NCI-H524 (cell line): ENCODE measurements around the gene HIC1.

Source experiments
- DNase-seq, 2 experiments: peaks; one replicate each; lab custom pipeline; 2025; lab: John Stamatoyannopoulos, UW

Gene HIC1

DNA sequence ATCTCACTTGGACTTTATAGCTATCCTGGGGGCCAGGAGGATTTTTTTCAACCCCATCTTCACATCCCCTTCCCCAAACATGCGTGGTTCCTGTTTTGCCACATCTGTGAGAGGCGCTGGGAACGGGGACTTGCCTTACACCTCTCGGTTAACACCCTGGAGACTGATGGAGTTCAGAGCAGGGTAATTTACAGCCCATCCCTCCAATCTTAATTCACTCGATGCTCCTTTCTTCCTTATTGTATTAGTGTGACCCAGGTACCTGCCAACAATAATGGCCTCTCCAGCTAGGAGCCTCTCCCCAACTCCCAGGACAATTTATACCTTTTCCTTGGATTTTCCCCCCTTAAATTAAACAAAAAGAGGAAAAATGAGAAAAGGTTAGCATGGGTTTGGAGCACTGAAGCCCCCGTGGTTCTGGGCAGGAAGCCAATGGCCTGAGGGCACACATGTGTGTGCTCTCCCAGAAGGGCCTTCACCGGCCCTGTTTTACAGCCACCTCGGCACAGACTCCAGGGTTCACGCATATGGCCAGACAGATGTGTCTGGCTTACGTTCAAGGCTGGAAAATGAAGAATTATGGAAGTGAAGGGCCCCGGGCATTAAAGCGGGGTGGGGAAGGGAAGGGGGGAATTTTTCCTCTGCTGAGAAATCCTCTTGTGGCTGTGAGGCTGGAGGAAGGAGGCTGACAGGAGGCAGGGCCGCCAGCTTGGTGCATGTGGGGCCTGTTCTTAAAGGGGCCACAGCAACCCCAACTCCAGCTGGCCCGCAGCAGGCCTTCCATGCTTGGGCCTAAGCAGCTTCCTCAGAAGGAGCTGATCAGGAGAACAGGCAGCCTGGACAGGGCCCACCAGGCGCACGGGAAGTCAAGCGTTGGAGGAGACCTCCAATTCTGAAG is 21.4 kb downstream of the HIC1 start:
- peak; percentile 81 to 93 for DNase-seq

DNA sequence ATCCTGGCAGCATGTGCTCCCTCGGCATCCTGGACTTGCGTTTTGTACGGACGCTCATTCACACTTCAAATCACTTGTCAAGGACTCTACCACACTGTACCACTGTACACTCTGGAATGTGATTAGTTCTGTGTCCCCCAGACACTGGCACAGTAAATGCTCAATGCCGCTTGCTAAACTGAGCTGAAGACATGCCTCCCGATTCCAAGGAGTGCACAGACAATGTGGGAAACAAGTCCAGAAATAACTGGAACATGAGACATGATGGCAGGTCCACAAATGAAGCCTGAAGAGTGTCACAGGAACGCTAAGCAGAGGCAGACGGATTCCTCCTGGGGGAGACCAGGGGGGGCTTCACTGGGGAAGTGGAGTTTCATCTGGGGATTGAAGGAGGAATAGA is 22.1 kb downstream of the HIC1 start:
- DNase-seq, result peak in 1 of 2 experiments; percentile 37

DNA sequence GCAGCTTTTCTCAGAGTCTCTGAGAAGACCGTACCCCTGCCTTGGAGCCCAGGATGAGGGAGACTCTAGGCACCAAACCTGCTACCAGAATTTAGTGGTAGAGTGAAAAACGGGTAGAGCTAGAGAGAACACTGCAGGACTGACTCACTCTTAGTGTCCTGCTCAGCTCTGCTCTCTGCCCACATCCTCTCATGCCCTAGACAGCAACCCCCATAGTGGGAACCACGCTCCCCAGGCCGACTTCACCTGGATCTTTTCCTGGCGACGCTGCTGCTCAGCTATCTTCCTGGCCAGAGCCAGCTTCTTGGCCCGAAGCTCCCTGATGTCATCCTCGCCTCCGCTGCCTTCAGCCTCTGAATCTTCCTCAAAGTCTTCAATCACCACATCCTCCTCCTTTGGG is 26.7 kb downstream of the HIC1 start:
- DNase-seq, result no peak

DNA sequence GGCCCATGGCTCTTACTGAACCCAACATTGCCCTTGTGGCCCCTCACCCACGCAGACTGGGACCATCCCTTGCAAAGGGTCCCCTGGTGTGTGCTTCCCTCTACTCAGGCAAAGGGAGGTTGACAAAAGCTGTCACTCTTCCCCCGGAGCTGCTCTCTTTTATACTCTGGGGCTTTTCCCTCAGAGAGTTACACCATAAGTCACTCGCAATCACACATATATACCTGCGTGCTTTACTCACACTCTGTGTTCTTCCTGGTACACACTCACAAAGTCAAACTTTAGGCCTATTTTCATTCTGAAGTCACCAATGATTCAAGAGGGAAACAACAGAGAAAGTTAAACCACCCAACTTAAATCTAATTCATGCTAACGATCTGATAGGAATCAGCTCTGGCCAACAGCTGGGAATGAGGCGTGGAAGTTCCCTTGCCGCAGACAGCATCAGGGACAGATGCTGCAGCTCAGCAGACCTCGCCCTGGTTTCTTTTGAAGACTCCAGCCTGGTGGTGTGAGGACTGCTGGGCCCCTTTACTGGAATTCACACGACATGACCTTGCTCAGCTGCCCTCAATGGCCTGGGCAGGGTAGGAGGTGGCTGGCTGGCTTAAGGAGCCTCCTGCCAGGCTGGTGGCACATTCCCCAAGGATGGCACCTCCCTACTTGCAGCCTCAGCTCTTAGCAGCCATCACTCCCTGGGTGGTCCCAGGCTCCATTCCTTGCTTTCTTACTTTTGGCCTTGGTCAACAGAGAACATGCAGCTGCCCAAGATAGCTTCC is 27.3 kb downstream of the HIC1 start:
- DNase-seq, result no peak

DNA sequence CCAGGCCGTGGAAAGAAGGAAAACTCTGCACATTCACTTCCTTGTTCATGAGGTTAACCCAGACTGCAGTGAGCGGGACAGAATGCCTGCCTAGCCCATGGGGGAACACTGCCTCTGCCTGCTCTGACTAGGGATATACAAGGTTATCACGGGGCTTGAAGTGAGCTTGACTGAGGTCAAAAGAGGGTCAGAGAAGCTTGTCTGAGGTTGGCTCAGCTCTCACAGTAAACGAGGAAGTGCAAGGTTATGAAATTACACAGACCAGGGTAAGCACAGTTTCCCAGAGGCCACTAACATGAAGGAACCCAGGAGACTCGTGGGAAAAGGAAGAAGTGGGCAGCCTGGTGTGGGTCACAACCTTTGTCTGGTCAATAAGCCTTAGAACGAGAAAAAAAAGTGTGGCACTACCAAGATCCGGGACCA is 28.7 kb downstream of the HIC1 start:
- no peak for DNase-seq

DNA sequence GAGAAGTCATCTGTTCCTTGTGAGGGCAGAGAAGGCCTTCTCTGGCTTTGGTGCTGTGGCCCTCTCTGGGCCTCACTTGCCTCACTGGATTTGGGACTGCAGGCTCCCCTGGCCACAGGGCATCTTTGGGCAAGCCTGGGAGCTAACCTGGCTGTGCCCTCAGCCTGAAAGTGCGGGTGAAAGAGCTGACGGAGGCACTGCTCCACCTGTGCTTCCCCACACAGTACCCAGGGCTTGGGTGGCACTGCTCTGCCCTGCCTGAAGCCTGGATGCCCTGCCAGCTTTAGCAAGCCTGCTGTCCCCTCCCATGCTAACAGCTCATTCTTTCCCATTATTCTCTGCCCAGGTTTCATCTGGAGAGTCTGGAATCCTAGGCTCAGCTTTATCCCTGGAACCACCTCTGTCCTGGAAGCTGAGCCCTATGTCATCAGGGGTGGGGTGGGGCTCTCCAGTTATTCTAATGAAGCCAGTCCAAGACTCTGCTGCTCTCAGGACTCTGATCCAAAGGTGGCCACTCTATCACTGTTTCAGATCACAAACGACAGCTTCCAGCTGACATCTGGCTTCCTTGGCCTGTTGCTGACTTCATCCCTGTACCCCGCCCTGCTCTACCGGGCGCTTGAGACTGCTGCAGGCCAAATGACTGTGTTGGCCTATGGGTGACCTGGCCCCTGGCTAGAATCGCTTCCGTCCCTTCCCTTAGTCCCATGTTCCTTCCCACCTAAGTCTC is 29.3 kb downstream of the HIC1 start:
- no peak for DNase-seq

DNA sequence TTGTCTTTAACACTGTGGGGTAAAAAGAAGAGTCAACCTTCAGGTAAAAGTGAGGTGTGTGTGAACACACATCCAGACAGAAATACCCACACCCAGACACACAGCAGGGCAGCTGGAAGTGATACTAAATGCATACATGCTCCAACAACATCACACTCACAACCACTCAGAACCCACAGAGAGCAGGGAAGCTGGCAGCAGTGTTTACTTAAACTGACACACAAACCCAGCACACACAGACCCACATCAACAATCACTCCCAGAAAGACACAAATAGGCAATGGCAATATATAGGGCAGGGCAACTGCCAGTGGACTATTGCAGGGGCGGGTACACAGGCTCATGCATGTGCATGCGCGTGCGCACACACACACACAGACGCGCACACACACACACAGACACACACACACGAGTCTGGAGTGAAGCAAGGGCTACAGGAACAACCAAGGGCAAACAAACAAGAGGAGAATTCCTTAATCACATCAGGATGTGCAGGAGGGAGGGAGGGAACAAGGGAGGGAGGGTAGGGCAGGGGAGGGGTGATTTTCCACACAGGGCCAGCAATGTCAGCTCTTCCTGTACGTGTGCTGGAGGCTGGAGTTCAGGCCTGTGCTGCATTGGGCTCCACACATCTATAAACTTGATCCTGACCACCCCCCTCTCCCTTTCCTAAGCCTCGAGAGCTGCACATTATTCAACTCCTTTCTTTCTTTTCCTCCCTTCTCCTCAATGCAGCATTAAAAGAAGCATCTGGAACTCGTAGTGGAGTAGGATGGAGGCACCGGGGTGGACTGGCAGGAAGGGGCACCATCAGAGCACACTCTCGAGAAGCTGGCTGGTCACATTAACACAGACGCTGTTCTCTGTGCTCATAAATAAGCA is 30.1 kb downstream of the HIC1 start:
- no peak for DNase-seq

DNA sequence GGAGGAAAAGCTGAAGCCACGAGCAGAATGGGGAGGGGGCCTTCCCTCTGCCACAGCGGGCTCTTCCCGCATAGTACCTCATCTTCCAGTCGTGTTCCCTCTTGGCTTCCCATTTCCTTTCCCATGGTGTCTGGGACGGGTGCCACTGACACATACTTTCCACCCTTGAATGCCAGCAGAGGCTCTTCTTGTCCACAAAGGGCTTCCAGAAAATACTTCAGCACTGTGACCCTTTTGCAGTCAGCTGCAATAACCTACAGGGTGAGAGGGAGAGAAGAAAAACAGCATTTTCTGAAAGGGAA is 30.7 kb downstream of the HIC1 start:
- DNase-seq, result no peak

DNA sequence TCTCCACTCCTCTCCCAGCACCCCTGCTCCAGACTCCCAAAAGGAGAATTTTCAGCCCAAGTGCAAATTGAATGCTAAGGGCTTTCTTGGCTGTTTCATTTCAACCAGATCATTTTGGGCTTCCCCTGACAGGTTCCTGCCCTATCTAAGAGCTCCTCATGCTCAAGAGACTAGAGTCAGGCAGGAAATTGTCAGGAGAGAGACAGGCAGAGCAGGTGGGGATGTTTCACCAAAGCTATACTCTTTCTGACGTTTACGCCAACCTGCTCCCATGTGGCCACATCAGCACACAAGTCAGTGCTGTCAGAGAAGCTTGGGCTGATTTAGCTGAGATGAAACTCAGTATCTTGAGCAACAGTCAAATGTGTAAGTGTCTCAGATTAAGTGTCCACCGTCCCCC is 31.4 kb downstream of the HIC1 start:
- DNase-seq, result no peak

DNA sequence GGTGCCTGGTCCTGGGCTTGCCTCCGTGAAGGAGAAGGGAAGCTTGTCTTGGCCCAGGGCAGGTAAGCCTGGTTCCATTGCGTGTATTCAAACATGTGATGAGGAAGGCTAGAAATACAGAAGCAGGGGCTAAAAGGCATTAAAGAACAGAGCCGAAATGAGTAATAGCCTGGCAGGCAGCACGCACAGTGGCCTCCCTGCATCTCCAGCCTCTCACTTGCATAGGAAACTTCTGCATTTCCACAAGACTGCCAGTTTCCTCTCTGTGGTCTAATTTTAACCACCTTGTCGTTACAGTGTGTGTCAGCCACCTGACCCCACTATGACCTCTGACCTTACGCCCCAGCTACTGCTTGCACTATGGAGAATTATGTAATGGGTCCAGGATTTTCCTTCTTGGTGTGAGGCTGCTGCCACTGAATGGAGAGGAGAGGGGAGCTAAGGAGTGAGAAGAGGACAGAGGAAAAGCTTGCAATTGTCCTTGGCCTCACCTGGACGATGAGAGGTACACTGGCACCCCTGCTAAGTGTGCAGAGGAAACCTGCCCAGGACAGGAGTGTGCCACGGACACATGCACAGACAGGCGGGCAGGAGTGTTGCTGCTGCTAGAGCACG is 32.8 kb downstream of the HIC1 start:
- no peak for DNase-seq

DNA sequence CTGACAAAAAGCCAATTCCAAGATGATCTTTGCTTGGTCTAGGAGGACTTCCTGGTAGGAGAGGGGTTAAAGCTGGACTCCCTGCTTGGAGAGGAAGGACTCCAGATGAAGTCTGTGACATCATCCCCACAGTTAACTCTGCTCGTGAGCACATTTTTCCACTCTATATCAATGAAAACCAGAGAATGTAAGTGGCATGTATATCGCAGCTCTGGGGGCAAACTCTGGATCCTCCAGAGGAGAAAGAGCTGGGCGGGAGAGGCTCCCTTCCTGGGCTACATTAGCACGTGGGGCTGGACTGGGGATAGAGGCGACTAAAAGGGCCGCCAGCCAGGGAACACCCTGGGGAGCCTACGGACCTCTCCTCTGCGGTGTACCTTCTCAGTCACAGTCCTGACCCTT is 34.1 kb downstream of the HIC1 start:
- no peak for DNase-seq

DNA sequence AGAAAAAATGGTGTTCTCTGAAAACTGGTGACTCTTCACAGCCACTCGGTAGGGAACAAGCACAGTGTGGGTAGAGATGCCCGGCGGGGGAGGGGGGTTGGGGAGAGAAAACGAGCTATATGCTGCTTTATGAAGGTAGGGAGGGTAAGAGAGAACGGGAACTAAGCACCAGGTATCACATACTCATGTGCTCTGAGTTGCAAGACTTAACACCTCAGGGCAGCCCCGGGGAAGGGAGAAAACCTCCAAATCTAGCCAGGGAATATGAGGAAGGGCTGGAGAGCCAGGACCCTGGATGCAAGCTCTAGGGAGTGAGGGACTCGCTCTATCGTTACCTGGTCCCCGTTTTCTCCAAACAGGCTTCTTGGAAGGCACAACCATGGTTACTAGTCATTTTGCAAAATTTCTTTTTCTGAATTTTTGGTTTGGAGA is 35.3 kb downstream of the HIC1 start:
- DNase-seq, result no peak

DNA sequence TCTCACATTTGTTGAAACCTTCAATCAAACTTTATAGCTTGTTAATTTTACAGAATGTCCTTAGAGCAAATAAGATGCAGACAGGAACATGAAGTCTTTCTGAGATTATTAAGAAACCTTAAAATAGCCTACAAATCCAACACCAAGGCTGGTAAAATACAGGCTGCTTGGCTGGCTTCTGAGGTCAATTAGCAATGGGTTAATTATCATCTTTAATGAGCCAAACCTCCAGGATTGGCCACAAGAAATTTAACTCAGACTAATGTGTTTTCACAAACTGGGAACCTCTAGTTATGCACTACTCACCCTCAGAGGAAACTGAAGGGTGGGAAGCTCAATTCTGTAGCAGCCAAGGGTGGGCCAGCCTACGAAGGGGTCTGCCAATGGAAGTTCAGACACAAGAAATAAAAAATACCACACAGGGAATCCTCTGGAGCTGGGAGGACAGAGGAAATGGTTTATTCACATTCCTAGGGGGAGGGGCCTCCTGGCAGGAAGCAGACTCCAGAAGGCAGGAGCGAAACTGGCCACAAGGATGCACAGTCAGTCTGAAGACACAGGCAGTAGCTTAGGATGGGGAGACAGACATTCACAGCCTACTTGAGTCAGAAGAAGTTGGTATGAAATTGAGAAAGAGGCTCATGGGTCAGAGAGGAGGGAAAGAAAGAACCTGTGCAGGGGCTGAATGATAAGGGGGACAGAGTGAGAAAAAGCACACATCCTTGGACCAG is 36.1 kb downstream of the HIC1 start:
- DNase-seq, result no peak

DNA sequence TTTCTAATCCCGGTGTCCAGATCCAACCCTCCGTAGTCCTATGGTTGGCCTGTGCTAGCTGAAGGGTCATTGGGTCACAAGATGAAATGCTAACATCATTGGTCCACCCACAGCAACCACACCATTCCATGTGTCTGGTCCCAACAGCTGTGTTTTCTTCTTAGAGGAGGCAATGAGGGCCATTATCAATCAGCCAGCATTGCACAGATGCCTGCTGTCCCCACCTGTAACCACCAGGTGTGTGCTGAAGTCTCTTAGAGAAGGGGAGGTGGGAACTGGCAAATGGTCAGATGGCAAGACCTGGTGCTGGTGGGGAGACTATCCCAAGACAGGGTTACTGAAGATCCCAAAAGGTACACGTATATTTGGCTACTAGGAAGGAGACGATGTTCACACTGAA is 37.4 kb downstream of the HIC1 start:
- DNase-seq, result no peak

DNA sequence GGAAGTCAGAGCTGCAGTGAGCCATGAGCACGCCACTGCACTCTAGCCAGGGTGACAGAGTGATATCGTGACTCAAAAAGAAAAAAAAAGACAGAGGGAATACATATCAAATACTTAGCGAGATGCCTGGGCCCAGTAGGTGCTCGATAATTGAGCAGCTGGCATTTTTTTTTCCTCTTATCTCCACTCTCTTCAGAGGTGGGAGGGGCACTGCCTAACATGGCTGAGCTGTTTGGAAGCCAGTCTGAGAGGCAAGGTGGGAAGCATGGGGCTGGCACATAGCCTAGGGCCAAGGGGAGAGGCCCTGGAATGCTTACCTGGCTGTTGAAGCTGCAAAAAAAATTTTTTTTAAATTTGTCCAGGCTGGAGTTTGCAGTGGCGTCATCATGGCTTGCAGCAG is 38.4 kb downstream of the HIC1 start:
- peak in 1 of 2 experiments; percentile 54 for DNase-seq

DNA sequence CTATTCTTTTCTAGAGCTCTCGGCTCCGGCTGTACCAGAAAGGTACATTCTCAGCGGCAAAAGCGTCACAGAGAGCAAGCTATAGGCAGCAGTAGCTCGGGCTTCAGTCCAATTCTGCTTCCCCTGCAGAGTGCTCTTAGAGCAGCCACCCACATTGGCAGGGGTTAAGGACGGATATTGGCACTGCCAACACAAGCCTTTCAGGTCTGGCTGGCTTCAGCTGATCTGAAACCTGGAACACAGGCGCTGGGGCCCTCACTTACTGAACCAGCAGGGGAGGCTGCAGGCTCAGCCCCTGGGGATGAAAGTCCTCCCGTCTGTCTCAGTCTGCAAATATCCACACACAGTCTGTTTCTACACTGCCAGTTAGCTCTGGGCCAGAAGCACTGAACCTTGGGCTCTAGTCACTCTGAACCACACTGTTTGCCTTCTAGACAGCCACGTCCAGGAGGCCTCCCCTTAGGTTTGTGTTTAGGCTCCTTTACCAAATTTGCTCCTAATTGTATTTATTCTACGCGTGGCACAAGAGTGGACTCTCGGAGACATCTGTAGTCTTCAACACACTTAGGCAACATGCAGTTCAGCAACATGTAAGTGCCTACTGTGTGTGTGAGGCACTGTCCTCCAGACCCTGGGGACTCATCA is 40.1 kb downstream of the HIC1 start:
- DNase-seq, result peak in 1 of 2 experiments; percentile 19

DNA sequence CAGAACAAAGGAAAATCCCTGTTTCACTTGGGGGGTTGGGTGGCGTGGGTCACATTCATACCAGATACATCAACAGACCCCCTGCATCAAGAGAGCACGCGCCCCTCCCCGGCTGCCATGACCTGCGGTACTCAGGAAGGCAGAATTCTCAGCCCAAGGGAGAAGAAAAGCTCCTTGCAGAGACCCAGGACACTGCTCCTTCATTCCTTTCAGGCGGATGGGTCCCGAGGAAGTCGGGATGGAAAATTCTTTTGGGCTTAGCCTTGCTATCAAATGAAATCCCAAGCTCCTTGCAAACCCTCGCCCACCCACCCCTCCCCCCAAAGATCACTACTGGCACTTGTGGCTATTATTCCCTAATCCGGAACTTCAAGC is 40.6 kb downstream of the HIC1 start:
- DNase-seq, result no peak

DNA sequence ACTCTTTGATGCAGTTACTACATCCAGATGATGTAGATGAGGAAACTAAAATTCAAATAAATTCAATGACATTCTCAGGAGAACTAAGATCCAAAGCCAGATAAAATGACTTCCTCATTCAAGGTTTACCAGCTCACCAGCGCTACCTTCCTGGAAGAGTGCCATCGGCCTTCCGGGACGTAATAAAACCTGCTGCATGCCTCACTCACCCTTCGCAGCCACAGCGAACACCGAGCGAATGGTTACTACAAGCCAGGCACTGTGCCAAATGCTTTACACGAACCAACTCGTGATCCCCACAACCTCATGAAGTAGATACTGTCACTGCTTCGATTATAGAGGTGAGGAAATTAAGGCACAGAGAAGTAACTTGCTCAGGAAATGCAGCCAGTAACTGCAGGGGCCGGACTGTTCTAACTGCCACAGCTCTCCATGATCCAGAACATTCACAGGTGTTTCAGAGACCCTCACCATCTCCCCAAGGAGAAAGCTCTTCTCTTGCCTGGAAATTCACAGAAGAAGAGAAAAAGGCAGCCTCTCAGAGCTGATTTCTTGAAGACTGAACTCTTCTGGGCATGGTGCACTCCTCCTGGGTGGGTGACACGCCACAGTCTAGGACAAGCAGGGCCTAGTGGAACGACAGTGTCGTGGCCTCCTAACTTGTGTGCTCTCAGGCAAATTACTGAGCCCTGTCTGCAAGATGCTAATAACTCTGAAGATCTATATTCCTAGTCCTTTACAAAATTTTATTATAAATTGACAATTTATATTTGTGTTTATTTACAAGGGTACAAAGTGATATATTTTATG is 46.8 kb downstream of the HIC1 start:
- DNase-seq, result no peak
